Neural cell (in vitro differentiated cells): ENCODE data around the gene LIPM.

Experiments used
- CTCF ChIP-seq: fragments of 450-650 bp; IDR thresholded peaks from 2 replicates; pipeline ENCODE4 v1.5.1; 2014; ENCODE audit warnings: antibody characterized with exemption, mild to moderate bottlenecking, moderate library complexity; ENCODE audit not compliant: poor library complexity, severe bottlenecking
- EP300 ChIP-seq: fragments of 450-650 bp; conservative IDR thresholded peaks from 2 replicates; pipeline ENCODE4 v1.6.1; 2014; ENCODE audit warnings: antibody characterized with exemption, mild to moderate bottlenecking, moderate library complexity; ENCODE audit not compliant: poor library complexity, severe bottlenecking
- EZH2 ChIP-seq: fragments of 200-600, 300-800 bp; shearing (Covaris generic), sonication (generic); IDR thresholded peaks from 2 replicates; pipeline ENCODE4 v1.6.1; 2014; ENCODE audit warnings: antibody characterized with exemption, low read length, borderline replicate concordance, mild to moderate bottlenecking; ENCODE audit not compliant: insufficient read depth, poor library complexity, severe bottlenecking
- POLR2AphosphoS5 ChIP-seq: IDR thresholded peaks from 2 replicates; pipeline ENCODE4 v1.6.1; 2012
- REST ChIP-seq: IDR thresholded peaks from 2 replicates; pipeline ENCODE4 v1.6.1; 2012; ENCODE audit warnings: borderline replicate concordance
- SMC3 ChIP-seq: fragments of 450-650 bp; conservative IDR thresholded peaks from 2 replicates; pipeline ENCODE4 v1.6.1; 2014; ENCODE audit warnings: antibody characterized with exemption, mild to moderate bottlenecking, moderate library complexity; ENCODE audit not compliant: poor library complexity

DNA sequence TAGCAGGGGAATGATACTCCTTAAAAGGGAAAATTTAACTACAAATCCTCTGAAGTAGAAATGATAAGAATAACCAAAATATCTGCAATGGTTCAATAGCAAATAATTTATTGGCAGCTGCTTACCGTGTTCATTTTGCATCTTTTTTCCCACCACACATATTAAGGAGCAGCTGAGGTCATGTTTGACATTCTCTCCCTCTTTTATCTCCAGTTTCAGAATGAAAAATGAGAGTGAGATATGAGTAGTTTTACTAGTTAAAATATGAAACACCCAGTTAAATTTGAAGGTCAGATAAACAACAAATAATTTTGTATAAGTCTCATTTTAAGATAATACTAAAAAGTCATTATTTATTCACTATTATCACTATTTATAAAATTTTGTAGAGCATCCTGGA lies 39.6 kb upstream of the LIPM start:
- TF ChIP-seq REST (no peak), POLR2AphosphoS5 (no peak), CTCF (no peak), EP300 (no peak), EZH2 (no peak), SMC3 (no peak)
